Measurements from ENCODE around the gene PRDX5.

PRDX5 gene

GRCh38 chr11:64343767-64344559 is 26.0 kb downstream of the PRDX5 start:
- in situ Hi-C loops (cut with MboI; ENCODE audit: low sequenced_read_pairs), result no loop called here

GRCh38 chr11:64344787-64345186 is 26.9 kb downstream of the PRDX5 start:
- in situ Hi-C loops (cut with MboI; ENCODE audit: low sequenced_read_pairs), result no loop called here

GRCh38 chr11:64347193-64347867 is 29.4 kb downstream of the PRDX5 start:
- in situ Hi-C loops (cut with MboI; ENCODE audit: low sequenced_read_pairs), result no loop called here

GRCh38 chr11:64348383-64349024 is 30.6 kb downstream of the PRDX5 start:
- in situ Hi-C loops (cut with MboI; ENCODE audit: low sequenced_read_pairs), result no loop called here

- in situ Hi-C loops (cut with MboI; ENCODE audit: low sequenced_read_pairs), result no loop called here
Measured at GRCh38 chr11:64349025-64349387, 31.1 kb downstream of the PRDX5 start.

GRCh38 chr11:64349404-64349803 is 31.5 kb downstream of the PRDX5 start:
- in situ Hi-C loops (cut with MboI; ENCODE audit: low sequenced_read_pairs), result no loop called here

GRCh38 chr11:64351136-64351631 is 33.3 kb downstream of the PRDX5 start:
- in situ Hi-C loops (cut with MboI; ENCODE audit: low sequenced_read_pairs), result no loop called here

GRCh38 chr11:64352099-64352994 is 34.4 kb downstream of the PRDX5 start:
- in situ Hi-C loops (cut with MboI; ENCODE audit: low sequenced_read_pairs), result no loop called here

GRCh38 chr11:64352995-64353714 is 35.2 kb downstream of the PRDX5 start:
- in situ Hi-C loops (cut with MboI; ENCODE audit: low sequenced_read_pairs), result no loop called here

- in situ Hi-C loops (cut with MboI; ENCODE audit: low sequenced_read_pairs), result no loop called here
Measured at GRCh38 chr11:64353715-64354506, 36.0 kb downstream of the PRDX5 start.

- in situ Hi-C loops (cut with MboI; ENCODE audit: low sequenced_read_pairs), result no loop called here
Measured at GRCh38 chr11:64355078-64355940, 37.4 kb downstream of the PRDX5 start.

GRCh38 chr11:64356498-64357411 is 38.8 kb downstream of the PRDX5 start:
- in situ Hi-C loops (cut with MboI; ENCODE audit: low sequenced_read_pairs), result no loop called here

- in situ Hi-C loops (cut with MboI; ENCODE audit: low sequenced_read_pairs), result no loop called here
Measured at GRCh38 chr11:64357446-64357845, 39.5 kb downstream of the PRDX5 start.

GRCh38 chr11:64357904-64358535 is 40.1 kb downstream of the PRDX5 start:
- in situ Hi-C loops (cut with MboI; ENCODE audit: low sequenced_read_pairs), result no loop called here

GRCh38 chr11:64358536-64358906 is 40.6 kb downstream of the PRDX5 start:
- in situ Hi-C loops (cut with MboI; ENCODE audit: low sequenced_read_pairs), result no loop called here

GRCh38 chr11:64358907-64359711 is 41.2 kb downstream of the PRDX5 start, which contains the start of gene RPS6KA4:
RPS6KA4 (plus strand) TSS chr11:64359162; CDS start chr11:64359236, 74 bp downstream.
- in situ Hi-C loops (cut with MboI; ENCODE audit: low sequenced_read_pairs), result no loop called here
